Fibroblast of skin of left biceps (primary cell): ENCODE data around the gene DCP1A.
A peak's percentile ranks its signal among the peaks of the same experiment; 100 is the strongest.

Source experiments
- DNase-seq, 2 experiments: peaks; one replicate each; pipeline ENCODE4 v3.0.0-alpha.2; 2013; ENCODE audit warnings: low read depth in 2 of 2

DCP1A gene

GRCh38 chr3:53244271-53244670, 103.1 kb downstream of the DCP1A start:
- DNase-seq: no peak

GRCh38 chr3:53243785-53244184, 103.6 kb downstream of the DCP1A start:
- no peak for DNase-seq

GRCh38 chr3:53243165-53243564, 104.2 kb downstream of the DCP1A start:
- peak; percentile 20 to 24 for DNase-seq

GRCh38 chr3:53242642-53243041, 104.7 kb downstream of the DCP1A start:
- no peak for DNase-seq

GRCh38 chr3:53242155-53242554, 105.2 kb downstream of the DCP1A start:
- no peak for DNase-seq

- DNase-seq: no peak
Observed at GRCh38 chr3:53240989-53241972, 106.1 kb downstream of the DCP1A start.

- DNase-seq: no peak
Observed at GRCh38 chr3:53239800-53240199, 107.5 kb downstream of the DCP1A start.

- no peak for DNase-seq
Observed at GRCh38 chr3:53238886-53239285, 108.5 kb downstream of the DCP1A start.

GRCh38 chr3:53238051-53238850, 109.1 kb downstream of the DCP1A start:
- DNase-seq: peak; percentile 79 to 82

GRCh38 chr3:53236112-53236841, 111.1 kb downstream of the DCP1A start:
- peak in 1 of 2 experiments; percentile 37 for DNase-seq

GRCh38 chr3:53235545-53235944, 111.8 kb downstream of the DCP1A start:
- DNase-seq: no peak

GRCh38 chr3:53234841-53235232, 112.5 kb downstream of the DCP1A start:
- DNase-seq: no peak

GRCh38 chr3:53234130-53234840, 113.1 kb downstream of the DCP1A start:
- DNase-seq: no peak
